Retinal pigment epithelial cell (primary cell): ENCODE data around the gene DOCK11.

Experiments used
- DNase-seq: peaks from one replicate; pipeline ENCODE4 v3.0.0-alpha.2; 2010; ENCODE audit warnings: low read depth
- H3K4me3 ChIP-seq: 2 replicates; pipeline ENCODE4 v1.5.1; 2011; ENCODE audit warnings: mild to moderate bottlenecking, low read length, control low read depth, moderate library complexity
- TF ChIP-seq, protein P1 (sequence below): conservative IDR thresholded peaks from 2 replicates; pipeline ENCODE4 v1.5.1; 2011; ENCODE audit warnings: low read depth, low read length, control low read depth, inconsistent platforms

The DOCK11 gene

GRCh38 chrX:118548841-118549240, 53.2 kb downstream of the DOCK11 start:
- no peak for DNase-seq
- TF ChIP-seq, protein P1, sequence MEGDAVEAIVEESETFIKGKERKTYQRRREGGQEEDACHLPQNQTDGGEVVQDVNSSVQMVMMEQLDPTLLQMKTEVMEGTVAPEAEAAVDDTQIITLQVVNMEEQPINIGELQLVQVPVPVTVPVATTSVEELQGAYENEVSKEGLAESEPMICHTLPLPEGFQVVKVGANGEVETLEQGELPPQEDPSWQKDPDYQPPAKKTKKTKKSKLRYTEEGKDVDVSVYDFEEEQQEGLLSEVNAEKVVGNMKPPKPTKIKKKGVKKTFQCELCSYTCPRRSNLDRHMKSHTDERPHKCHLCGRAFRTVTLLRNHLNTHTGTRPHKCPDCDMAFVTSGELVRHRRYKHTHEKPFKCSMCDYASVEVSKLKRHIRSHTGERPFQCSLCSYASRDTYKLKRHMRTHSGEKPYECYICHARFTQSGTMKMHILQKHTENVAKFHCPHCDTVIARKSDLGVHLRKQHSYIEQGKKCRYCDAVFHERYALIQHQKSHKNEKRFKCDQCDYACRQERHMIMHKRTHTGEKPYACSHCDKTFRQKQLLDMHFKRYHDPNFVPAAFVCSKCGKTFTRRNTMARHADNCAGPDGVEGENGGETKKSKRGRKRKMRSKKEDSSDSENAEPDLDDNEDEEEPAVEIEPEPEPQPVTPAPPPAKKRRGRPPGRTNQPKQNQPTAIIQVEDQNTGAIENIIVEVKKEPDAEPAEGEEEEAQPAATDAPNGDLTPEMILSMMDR, result no peak
- H3K4me3 ChIP-seq, result no peak overlapping the region

DNA sequence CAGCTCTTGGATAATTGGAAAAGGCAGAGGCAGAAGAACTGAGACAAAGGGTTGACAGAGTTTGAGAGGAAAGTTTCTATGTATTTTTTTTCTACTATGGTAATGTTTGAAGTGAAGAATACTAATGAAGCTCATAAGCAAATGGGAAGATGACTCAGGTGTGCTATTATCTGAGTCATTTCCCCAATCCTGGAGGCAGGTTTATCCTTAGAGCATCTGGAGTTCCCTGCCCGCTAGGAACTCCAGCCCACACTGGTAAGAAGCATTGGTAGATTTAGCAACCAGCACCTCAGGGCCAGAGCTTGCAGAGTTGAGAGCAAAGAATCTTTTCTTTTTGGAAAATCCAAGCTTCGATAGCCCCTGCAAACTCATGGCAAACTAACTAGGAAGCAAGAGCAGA, 55.2 kb downstream of the DOCK11 start:
- TF ChIP-seq, protein P1, result no peak
- H3K4me3 ChIP-seq, result no peak overlapping the region
- no peak for DNase-seq

DNA sequence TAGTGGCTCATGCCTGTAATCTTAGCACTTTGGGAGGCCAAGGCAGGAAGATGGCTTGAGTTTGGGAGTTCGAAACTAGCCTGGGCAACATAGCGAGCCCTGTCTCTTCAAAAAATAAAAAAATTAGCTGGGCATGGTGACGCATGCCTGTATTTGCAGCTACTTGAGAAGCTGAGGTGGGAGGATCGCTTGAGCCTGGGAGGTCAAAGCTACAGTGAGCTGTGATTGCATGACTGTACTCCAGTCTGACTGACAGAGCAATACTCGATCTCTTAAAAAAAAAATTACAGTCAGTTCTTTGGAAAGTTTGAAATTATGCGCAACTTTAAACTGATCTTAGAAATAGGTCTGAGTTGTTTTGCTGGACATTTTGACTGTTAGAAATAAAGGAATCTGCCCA, 55.8 kb downstream of the DOCK11 start:
- TF ChIP-seq, protein P1, result no peak
- no peak overlapping the region for H3K4me3 ChIP-seq
- no peak for DNase-seq

- H3K4me3 ChIP-seq, result no peak overlapping the region
- TF ChIP-seq, protein P1, result no peak
- DNase-seq, result no peak
Observed at GRCh38 chrX:118552121-118552900, 56.7 kb downstream of the DOCK11 start.

DNA sequence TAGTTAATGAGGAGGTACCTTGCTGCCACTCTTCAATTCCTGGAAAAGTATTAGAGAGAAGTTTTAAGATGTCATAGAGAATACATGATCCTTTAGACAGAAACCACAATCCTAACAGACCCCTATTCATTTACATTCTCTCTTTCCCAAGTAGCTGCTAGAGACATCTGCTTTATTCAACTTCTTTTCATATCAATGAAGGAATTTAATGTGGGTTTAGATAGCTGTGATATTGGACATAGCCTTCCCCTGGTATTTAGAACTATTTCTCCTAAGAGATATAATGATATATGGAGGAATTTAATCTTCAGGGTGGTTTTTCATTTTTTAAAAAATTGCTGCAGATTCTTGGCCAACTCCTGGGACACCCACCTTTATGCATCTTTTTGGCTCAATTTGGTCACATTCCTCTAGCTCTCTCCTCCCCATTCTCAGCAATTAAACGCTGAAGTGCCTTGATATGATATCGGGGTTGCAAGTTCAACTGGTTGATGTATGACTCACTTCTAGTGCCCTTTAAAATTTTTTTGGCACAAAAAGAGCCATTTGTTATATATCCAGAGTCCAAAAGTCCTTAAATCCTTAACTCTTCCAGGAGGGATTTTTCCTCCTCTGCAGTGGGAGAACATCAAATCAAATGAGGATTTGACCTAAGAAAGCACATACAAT, 57.6 kb downstream of the DOCK11 start:
- TF ChIP-seq, protein P1, result no peak
- no peak for DNase-seq
- H3K4me3 ChIP-seq, result no peak overlapping the region

GRCh38 chrX:118554511-118554910, 58.9 kb downstream of the DOCK11 start:
- TF ChIP-seq, protein P1, result no peak

GRCh38 chrX:118558926-118559325, 63.3 kb downstream of the DOCK11 start:
- no peak overlapping the region for H3K4me3 ChIP-seq
- DNase-seq, result no peak
- TF ChIP-seq, protein P1, result no peak

More at GRCh38 chrX:118554511-118554910, 58.9 kb downstream of the DOCK11 start:
- H3K4me3 ChIP-seq, result no peak overlapping the region
- no peak for DNase-seq
